ENCODE measurements around the gene C15orf39.

The C15orf39 gene

GRCh38 chr15:75201616-75202250, at the start of gene C15orf39:
C15orf39 (plus strand) TSS chr15:75201882; CDS start chr15:75206049, 4,167 bp downstream.
- in situ Hi-C loops (cut with MboI; ENCODE audit: low sequenced_read_pairs, unreplicated experiment): loop anchor here (5.0 to 10.0 kb wide), 2 partner anchors 69 to 107 kb away; no protein-coding TSS in a partner anchor
- peak; percentile 87 for TF ChIP-seq CTCF (IDR thresholded peaks at IDR 0.05; ENCODE audit: borderline replicate concordance, control extremely low read depth, extremely low read depth, insufficient read depth, missing control alignments)
- peak; percentile 93 for DNase-seq (ENCODE audit: low spot score)

- in situ Hi-C loops (cut with MboI; ENCODE audit: low sequenced_read_pairs, unreplicated experiment): no loop called here
- TF ChIP-seq CTCF (IDR thresholded peaks at IDR 0.05; ENCODE audit: borderline replicate concordance, control extremely low read depth, extremely low read depth, insufficient read depth, missing control alignments): no peak
- no peak for DNase-seq (ENCODE audit: low spot score)
These were observed 49.2 kb upstream of the C15orf39 start for GRCh38 chr15:75152382-75153079.

- no peak for TF ChIP-seq CTCF (IDR thresholded peaks at IDR 0.05; ENCODE audit: borderline replicate concordance, control extremely low read depth, extremely low read depth, insufficient read depth, missing control alignments)
- peak; percentile 65 for DNase-seq (ENCODE audit: low spot score)
- in situ Hi-C loops (cut with MboI; ENCODE audit: low sequenced_read_pairs, unreplicated experiment): no loop called here
These were observed 48.6 kb upstream of the C15orf39 start for GRCh38 chr15:75153087-75153486.

DNA sequence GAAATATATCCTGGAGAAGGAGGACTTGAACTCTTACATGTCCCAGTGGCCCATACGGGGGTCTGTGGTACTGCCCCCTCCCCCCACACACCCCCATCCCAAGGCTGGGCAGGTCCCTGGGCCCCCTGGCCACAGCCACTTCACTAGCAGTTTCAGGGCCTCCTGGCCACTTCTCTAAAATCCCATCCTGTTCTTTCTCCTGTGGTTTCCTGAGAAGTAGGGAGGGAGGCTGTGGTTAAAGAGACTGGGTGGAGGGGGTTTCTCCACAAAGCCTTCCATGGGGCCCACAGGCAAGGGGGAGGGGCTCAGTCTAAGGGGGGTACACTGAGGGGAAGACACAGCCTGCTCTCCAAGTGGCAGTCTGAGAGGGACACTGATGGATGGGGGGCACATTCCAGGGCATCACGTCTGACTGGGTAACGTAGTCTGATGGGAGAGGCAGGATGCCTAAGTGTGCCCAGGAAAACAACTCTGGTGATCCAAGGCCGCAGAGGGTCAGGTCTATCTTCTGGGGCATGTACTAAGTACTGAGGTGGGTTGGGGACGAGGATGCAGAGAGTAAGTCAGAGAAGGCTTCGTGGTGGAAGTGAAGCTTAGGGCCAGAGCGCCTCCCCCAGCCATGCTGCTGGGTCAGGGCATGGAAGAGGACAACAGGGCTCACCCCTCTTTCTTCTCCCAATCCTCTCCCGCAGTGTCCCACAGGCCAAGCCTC, 48.0 kb upstream of the C15orf39 start:
- no peak for DNase-seq (ENCODE audit: low spot score)
- TF ChIP-seq CTCF (IDR thresholded peaks at IDR 0.05; ENCODE audit: borderline replicate concordance, control extremely low read depth, extremely low read depth, insufficient read depth, missing control alignments): no peak
- in situ Hi-C loops (cut with MboI; ENCODE audit: low sequenced_read_pairs, unreplicated experiment): no loop called here

- no peak for TF ChIP-seq CTCF (IDR thresholded peaks at IDR 0.05; ENCODE audit: borderline replicate concordance, control extremely low read depth, extremely low read depth, insufficient read depth, missing control alignments)
- DNase-seq (ENCODE audit: low spot score): no peak
- in situ Hi-C loops (cut with MboI; ENCODE audit: low sequenced_read_pairs, unreplicated experiment): no loop called here
These were observed 47.1 kb upstream of the C15orf39 start for GRCh38 chr15:75154461-75155062.
